HG03442 (cell line): ENCODE measurements around the gene ANLN.

ENCODE experiments used
- ATAC-seq: cut with Tn5 transposase; IDR thresholded peaks from one replicate; pipeline ENCODE4 v1.9.1; 2021; ENCODE audit warnings: mild to moderate bottlenecking, moderate library complexity; ENCODE audit not compliant: unreplicated experiment

Gene ANLN

DNA sequence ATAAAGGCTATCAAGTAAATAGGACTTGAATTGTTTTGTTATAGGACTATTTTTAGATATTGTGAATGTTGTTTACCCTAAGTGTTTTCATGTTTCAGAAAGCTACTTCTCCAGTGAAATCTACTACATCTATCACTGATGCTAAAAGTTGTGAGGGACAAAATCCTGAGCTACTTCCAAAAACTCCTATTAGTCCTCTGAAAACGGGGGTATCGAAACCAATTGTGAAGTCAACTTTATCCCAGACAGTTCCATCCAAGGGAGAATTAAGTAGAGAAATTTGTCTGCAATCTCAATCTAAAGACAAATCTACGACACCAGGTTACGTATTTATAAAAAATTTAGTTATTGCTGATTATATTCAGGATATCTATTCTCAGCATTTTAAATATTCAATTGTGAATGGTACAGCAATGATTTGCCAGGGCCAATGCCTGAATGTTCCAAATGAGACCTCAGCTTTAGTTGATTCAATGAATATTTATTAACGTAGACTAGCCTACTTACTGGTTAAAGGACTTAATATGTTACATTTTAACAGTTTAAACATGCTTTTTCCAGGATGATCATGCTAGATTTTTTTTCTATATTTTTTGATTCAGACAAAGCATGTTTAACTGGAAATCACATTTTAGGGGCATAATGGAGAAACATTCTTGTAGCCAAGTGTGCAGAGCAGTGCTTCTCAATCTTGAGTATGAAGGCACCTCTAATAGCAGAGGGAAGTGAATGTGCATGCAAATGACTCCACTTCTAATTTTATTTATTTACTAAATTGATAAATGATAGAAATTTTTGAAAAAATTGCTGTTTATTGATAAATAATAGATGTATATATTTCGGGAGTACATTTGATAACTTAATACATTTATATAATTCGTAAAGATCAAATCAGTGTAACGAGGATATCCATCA, 18.2 kb downstream of the ANLN start:
- no peak for ATAC-seq

GRCh38 chr7:36408589-36408988, 18.9 kb downstream of the ANLN start:
- ATAC-seq, result no peak

DNA sequence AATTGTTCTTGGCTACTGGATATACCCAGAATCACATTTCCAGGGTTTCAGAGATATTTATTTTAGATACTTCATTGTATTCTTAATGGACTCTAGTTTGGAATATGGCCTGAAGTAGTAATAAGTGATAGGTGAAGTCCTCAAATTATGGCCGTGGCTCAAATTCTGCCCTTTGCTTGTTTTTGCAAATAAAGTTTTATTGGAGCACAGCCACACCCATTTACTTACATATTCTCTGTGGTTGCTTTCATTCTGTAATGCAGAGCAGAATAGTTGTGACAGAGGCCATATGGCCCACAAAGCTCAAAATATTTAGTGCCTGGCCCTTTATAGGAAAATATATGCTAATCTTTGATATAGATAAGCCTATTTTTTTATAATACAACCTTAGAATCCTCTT, 19.5 kb downstream of the ANLN start:
- ATAC-seq, result no peak

- no peak for ATAC-seq
These were observed 25.5 kb downstream of the ANLN start for GRCh38 chr7:36415144-36415543.

DNA sequence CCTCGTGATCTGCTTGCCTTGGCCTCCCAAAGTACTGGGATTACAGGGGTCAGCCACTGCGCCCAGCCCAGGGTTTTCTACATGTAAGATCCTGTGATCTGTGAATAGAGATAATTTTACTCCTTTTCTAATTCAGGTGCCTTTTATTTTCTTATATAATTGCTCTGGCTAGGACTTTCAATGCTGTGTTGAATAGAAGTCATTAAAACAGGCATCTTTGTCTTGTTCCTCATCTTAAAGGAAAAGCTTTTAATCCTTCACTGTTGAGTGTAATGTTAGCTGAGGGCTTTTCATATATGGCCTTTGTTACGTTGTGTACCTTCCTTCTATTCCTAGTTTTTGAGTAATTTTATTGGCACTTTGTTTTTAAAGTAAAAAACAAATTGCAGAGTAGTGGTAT, 26.6 kb downstream of the ANLN start:
- no peak for ATAC-seq

GRCh38 chr7:36420307-36420706, 30.6 kb downstream of the ANLN start:
- no peak for ATAC-seq

GRCh38 chr7:36422072-36422471, 32.4 kb downstream of the ANLN start:
- ATAC-seq, result no peak

GRCh38 chr7:36423633-36424032, 34.0 kb downstream of the ANLN start:
- no peak for ATAC-seq

DNA sequence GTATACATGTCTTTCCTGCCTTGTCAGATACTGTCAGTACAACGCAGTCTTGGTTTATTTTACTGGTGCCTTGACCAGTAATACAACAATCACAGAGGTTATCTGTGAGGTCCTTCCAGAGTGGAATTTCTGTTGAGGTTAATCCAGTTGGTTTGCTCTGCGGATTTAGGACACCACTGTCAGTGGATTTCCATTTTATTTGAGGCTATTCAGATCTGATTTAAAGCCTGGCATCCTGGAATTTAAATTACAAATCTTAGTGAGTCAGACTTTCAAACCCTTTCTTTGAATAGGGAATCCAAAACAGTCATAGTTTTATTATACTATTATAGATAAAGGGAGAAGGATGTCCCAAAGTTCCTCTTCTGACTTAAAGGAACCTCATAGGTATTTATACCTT, 40.5 kb downstream of the ANLN start:
- no peak for ATAC-seq

GRCh38 chr7:36430881-36431280, 41.2 kb downstream of the ANLN start:
- no peak for ATAC-seq

DNA sequence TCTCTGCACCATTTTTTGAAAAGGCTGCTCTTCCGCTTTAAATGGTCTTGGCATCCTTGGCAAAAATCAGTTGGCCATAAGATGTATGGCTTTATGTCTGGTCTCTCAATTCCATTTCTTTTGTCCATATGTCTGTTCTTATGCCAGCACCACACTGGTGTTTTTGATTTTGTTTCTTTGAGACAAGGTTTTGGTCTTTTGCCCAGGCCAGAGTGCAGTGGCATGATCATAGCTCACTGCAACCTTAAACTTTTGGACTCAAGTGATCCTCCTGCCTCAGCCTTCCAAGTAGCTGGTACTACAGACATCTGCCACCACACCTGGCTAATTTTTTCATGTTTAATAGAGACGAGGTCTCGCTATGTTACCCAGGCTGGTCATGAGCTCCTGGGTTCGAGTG, 48.5 kb downstream of the ANLN start:
- no peak for ATAC-seq

GRCh38 chr7:36439624-36440023, 50.0 kb downstream of the ANLN start:
- no peak for ATAC-seq

DNA sequence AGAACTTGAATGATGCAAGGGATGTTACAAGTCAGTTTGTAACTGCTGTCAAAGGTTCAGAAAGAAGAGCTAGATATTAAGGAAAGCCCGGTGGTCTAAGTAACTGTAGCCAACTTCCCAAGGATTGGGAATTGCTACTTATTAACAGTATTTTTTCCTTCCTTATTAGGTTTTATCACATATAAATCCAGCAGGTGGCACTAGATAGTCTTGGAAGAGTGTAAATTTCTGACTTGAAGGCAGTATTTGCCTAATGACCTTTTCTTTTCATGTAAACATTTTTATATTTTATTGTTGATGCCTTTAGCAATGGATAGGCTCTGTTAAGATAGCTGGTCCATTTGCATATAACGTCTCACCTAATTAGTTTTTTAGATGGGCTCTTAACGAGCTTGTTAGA, 51.2 kb downstream of the ANLN start:
- ATAC-seq, result no peak

- ATAC-seq, result no peak
These were observed 51.8 kb downstream of the ANLN start for GRCh38 chr7:36441344-36442022.

DNA sequence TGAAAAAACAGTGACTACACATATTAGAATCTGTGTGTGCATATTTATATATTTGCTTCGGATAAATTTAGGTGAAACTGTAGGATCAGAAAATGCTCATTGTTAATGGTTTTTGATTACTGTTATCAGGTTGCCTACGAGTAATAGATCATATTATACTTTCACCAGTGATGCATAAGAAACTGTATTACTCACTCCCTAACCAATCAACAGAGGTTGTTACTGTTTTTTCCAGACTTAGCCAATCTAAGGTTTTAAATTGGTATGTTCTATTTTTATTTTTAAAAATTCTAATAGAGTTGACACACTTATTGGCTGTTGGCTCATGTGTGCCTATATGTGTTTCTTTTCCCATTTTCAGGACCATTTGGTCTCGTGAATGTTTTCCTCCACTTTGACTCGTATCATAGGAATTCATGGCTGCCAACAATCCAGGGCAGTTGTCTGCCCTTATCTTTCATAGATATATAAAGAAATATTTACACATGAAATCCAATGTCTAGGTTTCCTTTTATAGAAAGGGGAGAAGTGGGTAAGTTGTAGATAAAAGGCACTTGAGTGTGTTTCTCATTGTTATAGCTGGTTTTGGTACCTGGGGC, 59.2 kb downstream of the ANLN start:
- no peak for ATAC-seq

DNA sequence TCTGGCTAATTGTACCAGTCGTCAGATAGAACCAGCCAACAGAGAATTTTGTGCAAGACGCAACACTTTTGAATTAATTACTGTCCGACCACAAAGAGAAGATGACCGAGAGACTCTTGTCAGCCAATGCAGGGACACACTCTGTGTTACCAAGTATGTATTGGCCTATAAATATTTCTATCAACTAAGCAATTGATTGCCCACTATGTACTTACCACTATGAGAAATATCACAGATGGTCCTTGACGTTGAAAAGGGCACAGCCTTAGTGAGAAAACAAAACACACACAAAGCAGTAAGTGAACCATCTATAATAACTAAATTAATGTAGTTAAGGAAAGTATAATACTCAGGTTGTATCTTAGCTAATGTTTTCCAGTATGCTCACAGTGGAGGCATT, 60.0 kb downstream of the ANLN start:
- no peak for ATAC-seq

GRCh38 chr7:36453769-36454168, 64.1 kb downstream of the ANLN start:
- ATAC-seq, result no peak

DNA sequence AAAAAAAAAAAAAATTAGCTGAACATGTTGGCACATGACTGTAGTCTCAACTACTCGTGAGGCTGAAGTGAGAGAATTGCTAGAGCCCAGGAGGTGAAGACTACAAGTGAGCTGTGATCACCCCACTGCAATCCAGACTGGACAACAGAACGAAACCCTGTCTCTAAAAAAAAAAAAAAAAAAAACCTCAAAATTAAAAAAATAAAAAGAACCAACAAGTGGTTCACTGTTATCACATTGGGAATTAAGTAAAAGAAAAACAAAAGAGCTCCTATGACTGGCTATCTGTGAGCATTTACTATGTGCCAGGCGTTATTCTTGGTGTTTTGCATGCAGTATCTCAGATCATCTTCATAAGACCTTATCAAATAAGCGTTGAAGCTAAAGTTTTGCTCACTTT, 66.0 kb downstream of the ANLN start:
- no peak for ATAC-seq

DNA sequence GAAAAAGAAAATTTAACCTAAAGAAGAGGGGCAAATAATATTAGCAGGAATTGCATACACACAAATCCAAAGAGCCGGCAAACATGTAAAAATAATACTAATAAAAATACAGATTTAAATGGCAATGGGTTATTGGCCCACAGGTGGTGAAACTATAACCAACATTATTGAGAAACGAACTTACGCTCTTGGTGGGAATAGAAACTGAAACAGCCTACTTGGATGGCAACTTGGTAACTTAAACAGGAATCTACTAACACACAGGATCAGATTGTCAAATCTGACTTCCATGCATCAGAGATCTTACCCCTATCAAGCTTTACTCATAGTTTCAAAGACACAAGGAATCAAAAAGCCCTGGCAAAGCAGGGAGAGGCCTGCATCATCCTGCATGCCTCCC, 66.5 kb downstream of the ANLN start:
- ATAC-seq, result no peak

- ATAC-seq, result no peak
These were observed 66.9 kb downstream of the ANLN start for GRCh38 chr7:36456548-36456947.

DNA sequence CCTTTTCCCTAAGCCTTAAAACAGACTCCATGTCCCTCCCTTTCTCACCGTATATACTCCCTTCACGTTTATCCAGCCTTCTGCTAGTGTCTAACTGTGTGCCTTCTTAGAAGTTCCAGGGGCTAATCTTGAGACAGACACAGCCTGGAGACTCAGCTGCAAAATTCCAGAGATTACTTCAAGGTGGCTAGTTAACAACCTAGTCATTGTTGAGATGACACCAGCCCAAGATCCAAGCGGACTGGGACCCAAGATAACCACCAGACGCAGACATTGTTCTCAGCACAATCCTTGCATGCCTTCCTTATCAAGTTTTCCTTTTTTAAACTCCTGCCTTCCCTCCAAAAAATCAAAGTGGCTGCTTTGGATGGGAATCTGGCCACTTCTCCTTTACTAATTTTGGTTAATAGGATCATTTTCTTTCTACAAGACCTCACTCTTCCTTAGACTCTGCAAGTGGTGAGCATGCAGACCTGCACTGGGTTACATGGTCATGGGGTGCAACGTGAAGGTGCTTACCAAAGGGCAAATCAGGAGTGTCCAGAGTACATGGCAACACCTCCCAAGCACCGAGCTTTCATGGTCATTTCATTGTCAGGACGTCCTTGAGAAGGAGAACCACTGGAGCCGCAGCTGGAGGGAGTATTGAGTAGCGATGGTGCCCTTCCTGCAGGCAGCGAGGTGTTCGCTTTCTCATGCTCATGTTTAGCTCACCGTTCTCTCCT, 69.7 kb downstream of the ANLN start:
- no peak for ATAC-seq
